Sigmoid colon (tissue), 7 donors: Measurements from ENCODE around the gene DICER1. TPM values are rescaled to one million over a fixed set of nuclear protein-coding genes. Genes with fewer than 3 reads are reported as not detected.

Experiments
- DNase-seq: peaks from one replicate; pipeline ENCODE4 v3.0.0-alpha.2; 2019
- H3K27ac ChIP-seq, 4 donors: fragments of 200-600 bp; sonication (generic); one replicate each; pipeline ENCODE4 v1.5.1; 2016 to 2019; ENCODE audit warnings: mild to moderate bottlenecking in 1 of 4
- H3K27me3 ChIP-seq, 3 donors: fragments of 200-600 bp; sonication (generic); one replicate each; pipeline ENCODE4 v1.5.1; 2019; ENCODE audit warnings: mild to moderate bottlenecking in 1 of 3
- H3K36me3 ChIP-seq, 4 donors: fragments of 200-600 bp; sonication (generic); one replicate each; pipeline ENCODE4 v1.5.1; 2016 to 2019
- H3K4me1 ChIP-seq, 4 donors: fragments of 200-600 bp; sonication (generic); one replicate each; pipeline ENCODE4 v1.5.1; 2017 to 2019
- H3K4me3 ChIP-seq, 4 donors: fragments of 200-600 bp; sonication (generic); one replicate each; pipeline ENCODE4 v1.5.1; 2017 to 2019; ENCODE audit warnings: mild to moderate bottlenecking in 2 of 4, moderate library complexity in 1 of 4
- H3K9me3 ChIP-seq, 4 donors: fragments of 200-600 bp in 3 of 4; sonication (generic) in 3 of 4; one replicate each; pipeline versions ENCODE4 v1.5.1 to v1.6.1; 2013 to 2019
- CTCF ChIP-seq, 4 experiments: fragments of 450-650 bp in 3 of 4; fragments of 200-600 bp in 1 of 4; IDR thresholded peaks; one replicate each; pipeline ENCODE4 v1.5.1; 2016 to 2019; ENCODE audit warnings: antibody characterized with exemption in 4 of 4, mild to moderate bottlenecking in 3 of 4, moderate library complexity in 2 of 4
- EP300 ChIP-seq, 4 donors: sonication (generic); formaldehyde crosslinking; IDR thresholded peaks; one replicate each; pipeline ENCODE4 v1.6.1; 2017; ENCODE audit warnings: antibody characterized with exemption in 4 of 4
- POLR2A ChIP-seq, 2 donors: fragments of 450-650 bp; IDR thresholded peaks; one replicate each; pipeline ENCODE4 v1.6.1; 2016; ENCODE audit warnings: antibody characterized with exemption in 2 of 2, mild to moderate bottlenecking in 2 of 2, moderate library complexity in 2 of 2
- POLR2AphosphoS5 ChIP-seq, 4 donors: sonication (generic); formaldehyde crosslinking; IDR thresholded peaks; one replicate each; pipeline ENCODE4 v1.6.1; 2017; ENCODE audit warnings: antibody characterized with exemption in 4 of 4
- WGBS, 2 donors: extraction: QIAGEN DNeasy Blood & Tissue Kit; methylation state at CpG; one replicate each; pipeline ENCODE4 v1.1.7; 2013; 5-methylcytosine and 5-hydroxymethylcytosine counted together
- intact Hi-C: fragments of 100-400 bp; cut with DNase I; formaldehyde crosslinking; loops from one replicate; pipeline ENCODE4 v1.15.1; 2023
- polyA plus RNA-seq, 3 donors: library from polyadenylated mRNA; stranded (reverse); fragments of 200-250 nt; gene quantifications; one replicate each; pipeline ENCODE4 v1.2.3, GENCODE V29; 2013
- total RNA-seq, 4 donors: library from RNA; depleted of rRNA; stranded (reverse); fragments of >200 nt; gene quantifications; one replicate each; pipeline ENCODE4 v1.1.0, GENCODE V29; 2016
- donor health status: healthy with polysubstance abuse.
- donor health status: Bipolar disorder and iron deficiency.
- donor health status: healthy.

DICER1 gene
- total and polyA plus RNA-seq, 7 donors, result 6.0 to 77.0 (median 44.9) TPM

- H3K4me3 ChIP-seq, result no peak overlapping the region
- no peaks in the 10 kb centered on the region for H3K9me3 ChIP-seq
- 99% methylated on average over 4 of the region's 4 CpGs for WGBS, 2 donors
- DNase-seq, result no peak
- H3K36me3 ChIP-seq, result peaks cover 0 to 89% (median 30%) of the 10 kb centered on the region in 4 donors
- H3K27ac ChIP-seq, result no peak overlapping the region
- no peaks in the 10 kb centered on the region for H3K4me1 ChIP-seq
- intact Hi-C loops, result no loop called here
- TF ChIP-seq POLR2A (IDR thresholded peaks at IDR 0.05) (no peak), CTCF (IDR thresholded peaks at IDR 0.05) (no peak), EP300 (IDR thresholded peaks at IDR 0.05) (no peak), POLR2AphosphoS5 (IDR thresholded peaks at IDR 0.05) (no peak)
- no peaks in the 10 kb centered on the region for H3K27me3 ChIP-seq
Observed at GRCh38 chr14:95113476-95113875, 43.9 kb downstream of the DICER1 start.

- intact Hi-C loops, result no loop called here
- Histone ChIP-seq H3K36me3 (peaks cover 0 to 97% (median 43%) of the 10 kb centered on the region in 4 donors), H3K27ac (no peak overlapping the region), H3K4me3 (no peak overlapping the region), H3K4me1 (no peaks in the 10 kb centered on the region), H3K9me3 (no peaks in the 10 kb centered on the region), H3K27me3 (no peaks in the 10 kb centered on the region)
- no peak for DNase-seq
- TF ChIP-seq CTCF (IDR thresholded peaks at IDR 0.05) (no peak), EP300 (IDR thresholded peaks at IDR 0.05) (no peak), POLR2A (IDR thresholded peaks at IDR 0.05) (no peak), POLR2AphosphoS5 (IDR thresholded peaks at IDR 0.05) (no peak)
- WGBS, 2 donors, result 74 to 91% methylated on average over 2 of the region's 2 CpGs
Observed at GRCh38 chr14:95111507-95112164, 45.7 kb downstream of the DICER1 start.

GRCh38 chr14:95110178-95110577 is 47.2 kb downstream of the DICER1 start:
- no peak for DNase-seq
- no peak overlapping the region for H3K4me3 ChIP-seq
- H3K36me3 ChIP-seq, result peaks cover 0 to 96% (median 45%) of the 10 kb centered on the region in 4 donors
- TF ChIP-seq POLR2AphosphoS5 (IDR thresholded peaks at IDR 0.05), result no peak
- no peak for TF ChIP-seq EP300 (IDR thresholded peaks at IDR 0.05)
- TF ChIP-seq POLR2A (IDR thresholded peaks at IDR 0.05), result no peak
- no peak for TF ChIP-seq CTCF (IDR thresholded peaks at IDR 0.05)
- no peak overlapping the region for H3K27ac ChIP-seq
- intact Hi-C loops, result no loop called here
- no peaks in the 10 kb centered on the region for H3K4me1 ChIP-seq
- no peaks in the 10 kb centered on the region for H3K9me3 ChIP-seq
- 90 to 95% methylated on average over 8 of the region's 8 CpGs for WGBS, 2 donors
- H3K27me3 ChIP-seq, result no peaks in the 10 kb centered on the region

GRCh38 chr14:95107711-95108110 is 49.6 kb downstream of the DICER1 start:
- TF ChIP-seq CTCF (IDR thresholded peaks at IDR 0.05), result no peak
- TF ChIP-seq POLR2A (IDR thresholded peaks at IDR 0.05), result no peak
- TF ChIP-seq POLR2AphosphoS5 (IDR thresholded peaks at IDR 0.05), result no peak
- no peak for TF ChIP-seq EP300 (IDR thresholded peaks at IDR 0.05)
- no peaks in the 10 kb centered on the region for H3K27me3 ChIP-seq
- peaks cover 6 to 97% (median 59%) of the 10 kb centered on the region in 4 donors for H3K36me3 ChIP-seq
- no peak for DNase-seq
- no peak overlapping the region for H3K27ac ChIP-seq
- peaks cover 0 to 6% (median 3%) of the 10 kb centered on the region in 4 donors for H3K4me1 ChIP-seq
- H3K4me3 ChIP-seq, result no peak overlapping the region
- H3K9me3 ChIP-seq, result no peaks in the 10 kb centered on the region
- intact Hi-C loops, result no loop called here
- WGBS, 2 donors, result 86 to 94% methylated on average over 4 of the region's 4 CpGs

- 94 to 95% methylated on average over 7 of the region's 7 CpGs for WGBS, 2 donors
- no peaks in the 10 kb centered on the region for H3K27me3 ChIP-seq
- no peak overlapping the region for H3K27ac ChIP-seq
- H3K4me1 ChIP-seq, result peaks cover 0 to 14% (median 5%) of the 10 kb centered on the region in 4 donors
- H3K4me3 ChIP-seq, result no peak overlapping the region
- intact Hi-C loops, result no loop called here
- no peak for DNase-seq
- TF ChIP-seq EP300 (IDR thresholded peaks at IDR 0.05) (no peak), POLR2A (IDR thresholded peaks at IDR 0.05) (no peak), CTCF (IDR thresholded peaks at IDR 0.05) (no peak)
- no peaks in the 10 kb centered on the region for H3K9me3 ChIP-seq
- H3K36me3 ChIP-seq, result peaks cover 6 to 99% (median 58%) of the 10 kb centered on the region in 4 donors
Observed at GRCh38 chr14:95106971-95107370, 50.4 kb downstream of the DICER1 start.
